M059J (cell line): ENCODE measurements around the gene STX8. TPM values are rescaled to one million over a fixed set of nuclear protein-coding genes. Genes with fewer than 3 reads are reported as not detected.
A peak's percentile ranks its signal among the peaks of the same experiment; 100 is the strongest.

Experiments
- DNase-seq: peaks from one replicate; pipeline ENCODE4 v3.0.0-alpha.2; 2012; ENCODE audit warnings: low read depth
- total RNA-seq: library from RNA; depleted of rRNA; stranded (reverse); fragments of >200 nt; shearing (Covaris generic); gene quantifications from 2 replicates; pipeline ENCODE4 v1.2.3, GENCODE V29; 2014

The STX8 gene
- total RNA-seq, 1 experiment from 2014 or later, result 93.0 TPM

- DNase-seq, result peak; percentile 37
These were observed 334.8 kb downstream of the STX8 start for GRCh38 chr17:9240659-9241370.

- DNase-seq, result peak; percentile 15
These were observed 335.6 kb downstream of the STX8 start for GRCh38 chr17:9239793-9240658.

- DNase-seq, result no peak
These were observed 336.3 kb downstream of the STX8 start for GRCh38 chr17:9239246-9239792.

- no peak for DNase-seq
These were observed 337.0 kb downstream of the STX8 start for GRCh38 chr17:9238340-9239245.

- DNase-seq, result peak; percentile 9
These were observed 337.8 kb downstream of the STX8 start for GRCh38 chr17:9237661-9238301.

- DNase-seq, result no peak
These were observed 338.6 kb downstream of the STX8 start for GRCh38 chr17:9237053-9237410.

- DNase-seq, result no peak
These were observed 339.2 kb downstream of the STX8 start for GRCh38 chr17:9236286-9237052.

- DNase-seq, result no peak
These were observed 340.3 kb downstream of the STX8 start for GRCh38 chr17:9235346-9235745.

- DNase-seq, result no peak
These were observed 341.2 kb downstream of the STX8 start for GRCh38 chr17:9234389-9234945.

GRCh38 chr17:9233761-9234160 is 341.9 kb downstream of the STX8 start:
- DNase-seq, result no peak

- DNase-seq, result no peak
These were observed 342.4 kb downstream of the STX8 start for GRCh38 chr17:9233271-9233599.

GRCh38 chr17:9232591-9233270 is 342.9 kb downstream of the STX8 start:
- no peak for DNase-seq

GRCh38 chr17:9232155-9232475 is 343.5 kb downstream of the STX8 start:
- DNase-seq, result no peak

- no peak for DNase-seq
These were observed 344.0 kb downstream of the STX8 start for GRCh38 chr17:9231449-9232154.

- DNase-seq, result no peak
These were observed 344.8 kb downstream of the STX8 start for GRCh38 chr17:9230861-9231260.

- no peak for DNase-seq
These were observed 345.3 kb downstream of the STX8 start for GRCh38 chr17:9230346-9230745.

GRCh38 chr17:9229826-9230201 is 345.8 kb downstream of the STX8 start:
- no peak for DNase-seq

- DNase-seq, result no peak
These were observed 346.3 kb downstream of the STX8 start for GRCh38 chr17:9229160-9229825.
